SH-SY5Y (cell line): ENCODE results near the gene SYT5.

ENCODE experiments used
- GATA2 ChIP-seq: IDR thresholded peaks from 2 replicates; pipeline ENCODE4 v1.6.1; 2011; ENCODE audit warnings: mild to moderate bottlenecking, low read depth, low read length
- GATA3 ChIP-seq: IDR thresholded peaks from 2 replicates; pipeline ENCODE4 v1.6.1; 2011; ENCODE audit warnings: low read depth, mild to moderate bottlenecking, low read length, moderate library complexity

DNA sequence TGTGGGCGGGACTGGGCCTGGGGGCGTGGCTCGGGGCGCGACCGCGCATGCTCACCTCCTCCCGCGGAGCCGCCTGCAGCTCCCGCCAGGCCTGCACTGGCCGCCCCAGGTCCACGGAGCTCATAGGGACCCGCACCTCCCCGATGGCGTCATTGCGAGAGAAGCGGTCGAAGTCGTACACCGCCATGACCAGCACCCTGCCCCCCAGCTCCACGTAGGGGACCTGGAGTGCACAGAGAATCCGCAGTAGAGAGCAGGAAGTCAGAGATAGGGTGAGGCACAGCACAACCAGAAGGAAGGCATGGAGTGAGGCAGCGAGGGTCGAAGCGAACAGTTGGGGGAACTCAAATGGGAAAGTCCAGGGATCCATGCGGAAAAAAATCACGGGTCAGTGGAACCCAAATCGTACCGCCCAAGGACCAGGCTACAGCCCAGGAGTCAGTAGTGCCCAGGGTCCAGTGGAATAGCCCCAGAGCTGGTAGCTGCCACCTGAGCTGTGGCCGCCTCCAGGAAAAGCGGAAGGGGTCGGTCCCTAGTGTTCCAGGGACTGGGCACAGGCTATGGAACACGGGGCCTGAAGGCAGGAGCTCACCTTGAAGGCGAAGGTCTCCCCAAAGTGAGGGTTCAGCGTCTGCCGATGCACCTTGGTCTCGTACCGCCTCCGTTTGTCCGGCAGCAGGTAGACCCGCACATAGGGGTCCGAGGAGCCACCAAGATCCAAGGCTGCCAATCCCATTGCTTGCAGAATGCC lies 4.8 kb downstream of the SYT5 start:
- TF ChIP-seq GATA2 (no peak), GATA3 (no peak)
